ENCODE data around the gene SHC3.

SHC3 gene

GRCh38 chr9:89185980-89186379 lies 7.4 kb upstream of the SHC3 start:
- DNase-seq (ENCODE audit: low spot score), result no peak

- no peak for DNase-seq (ENCODE audit: low spot score)
These were observed 4.5 kb upstream of the SHC3 start for GRCh38 chr9:89183146-89183545.

- DNase-seq (ENCODE audit: low spot score), result no peak
These were observed 3.8 kb upstream of the SHC3 start for GRCh38 chr9:89182369-89182768.

- DNase-seq (ENCODE audit: low spot score), result peak; percentile 91
These were observed 1.5 kb upstream of the SHC3 start for GRCh38 chr9:89179895-89180734.

- DNase-seq (ENCODE audit: low spot score), result no peak
These were observed 899 bp upstream of the SHC3 start for GRCh38 chr9:89179540-89179894.

GRCh38 chr9:89178830-89179539 lies 367 bp upstream of the SHC3 start:
- DNase-seq (ENCODE audit: low spot score), result no peak

- no peak for DNase-seq (ENCODE audit: low spot score)
These were observed 1.3 kb downstream of the SHC3 start for GRCh38 chr9:89177012-89177943.

- no peak for DNase-seq (ENCODE audit: low spot score)
These were observed 2.8 kb downstream of the SHC3 start for GRCh38 chr9:89175828-89176261.

GRCh38 chr9:89174291-89174690 lies 4.3 kb downstream of the SHC3 start:
- no peak for DNase-seq (ENCODE audit: low spot score)

- no peak for DNase-seq (ENCODE audit: low spot score)
These were observed 5.5 kb downstream of the SHC3 start for GRCh38 chr9:89173072-89173471.

GRCh38 chr9:89172398-89172797 lies 6.2 kb downstream of the SHC3 start:
- DNase-seq (ENCODE audit: low spot score), result no peak

GRCh38 chr9:89171693-89172092 lies 6.9 kb downstream of the SHC3 start:
- DNase-seq (ENCODE audit: low spot score), result no peak

GRCh38 chr9:89171231-89171630 lies 7.4 kb downstream of the SHC3 start:
- DNase-seq (ENCODE audit: low spot score), result no peak

GRCh38 chr9:89168901-89169813 lies 9.5 kb downstream of the SHC3 start:
- DNase-seq (ENCODE audit: low spot score), result no peak

GRCh38 chr9:89167788-89168187 lies 10.8 kb downstream of the SHC3 start:
- DNase-seq (ENCODE audit: low spot score), result no peak

GRCh38 chr9:89166852-89167251 lies 11.8 kb downstream of the SHC3 start:
- DNase-seq (ENCODE audit: low spot score), result no peak

GRCh38 chr9:89165880-89166279 lies 12.7 kb downstream of the SHC3 start:
- DNase-seq (ENCODE audit: low spot score), result no peak

GRCh38 chr9:89165341-89165740 lies 13.3 kb downstream of the SHC3 start:
- no peak for DNase-seq (ENCODE audit: low spot score)

- no peak for DNase-seq (ENCODE audit: low spot score)
These were observed 17.4 kb downstream of the SHC3 start for GRCh38 chr9:89161221-89161620.

- no peak for DNase-seq (ENCODE audit: low spot score)
These were observed 17.8 kb downstream of the SHC3 start for GRCh38 chr9:89160806-89161205.

GRCh38 chr9:89154651-89155336 lies 23.8 kb downstream of the SHC3 start:
- no peak for DNase-seq (ENCODE audit: low spot score)

All from globus pallidus (tissue), 1 donor.